NB4 (cell line): ENCODE data around the gene CD300LD.

Experiments used
- MAX ChIP-seq: IDR thresholded peaks from 2 replicates; pipeline ENCODE4 v1.6.1; 2011; ENCODE audit warnings: low read depth, low read length
- POLR2A ChIP-seq: IDR thresholded peaks from 2 replicates; pipeline ENCODE4 v1.6.1; 2011; ENCODE audit warnings: mild to moderate bottlenecking; ENCODE audit not compliant: insufficient read length; ENCODE audit errors: extremely low read depth
- TF ChIP-seq, protein P1 (sequence below): IDR thresholded peaks from one replicate; pipeline ENCODE4 v1.5.1; 2012; ENCODE audit warnings: low read depth, low read length

GRCh38 chr17:74563358-74563757, 28.7 kb downstream of the CD300LD start:
- TF ChIP-seq, protein P1, sequence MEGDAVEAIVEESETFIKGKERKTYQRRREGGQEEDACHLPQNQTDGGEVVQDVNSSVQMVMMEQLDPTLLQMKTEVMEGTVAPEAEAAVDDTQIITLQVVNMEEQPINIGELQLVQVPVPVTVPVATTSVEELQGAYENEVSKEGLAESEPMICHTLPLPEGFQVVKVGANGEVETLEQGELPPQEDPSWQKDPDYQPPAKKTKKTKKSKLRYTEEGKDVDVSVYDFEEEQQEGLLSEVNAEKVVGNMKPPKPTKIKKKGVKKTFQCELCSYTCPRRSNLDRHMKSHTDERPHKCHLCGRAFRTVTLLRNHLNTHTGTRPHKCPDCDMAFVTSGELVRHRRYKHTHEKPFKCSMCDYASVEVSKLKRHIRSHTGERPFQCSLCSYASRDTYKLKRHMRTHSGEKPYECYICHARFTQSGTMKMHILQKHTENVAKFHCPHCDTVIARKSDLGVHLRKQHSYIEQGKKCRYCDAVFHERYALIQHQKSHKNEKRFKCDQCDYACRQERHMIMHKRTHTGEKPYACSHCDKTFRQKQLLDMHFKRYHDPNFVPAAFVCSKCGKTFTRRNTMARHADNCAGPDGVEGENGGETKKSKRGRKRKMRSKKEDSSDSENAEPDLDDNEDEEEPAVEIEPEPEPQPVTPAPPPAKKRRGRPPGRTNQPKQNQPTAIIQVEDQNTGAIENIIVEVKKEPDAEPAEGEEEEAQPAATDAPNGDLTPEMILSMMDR: no peak
- TF ChIP-seq MAX (no peak), POLR2A (no peak)
